ENCODE data around the gene ZAP70. TPM values are rescaled to one million over a fixed set of nuclear protein-coding genes. Genes with fewer than 3 reads are reported as not detected.

ZAP70 gene
- total RNA-seq, 2 experiments from 2014 or later = 218 TPM

DNA sequence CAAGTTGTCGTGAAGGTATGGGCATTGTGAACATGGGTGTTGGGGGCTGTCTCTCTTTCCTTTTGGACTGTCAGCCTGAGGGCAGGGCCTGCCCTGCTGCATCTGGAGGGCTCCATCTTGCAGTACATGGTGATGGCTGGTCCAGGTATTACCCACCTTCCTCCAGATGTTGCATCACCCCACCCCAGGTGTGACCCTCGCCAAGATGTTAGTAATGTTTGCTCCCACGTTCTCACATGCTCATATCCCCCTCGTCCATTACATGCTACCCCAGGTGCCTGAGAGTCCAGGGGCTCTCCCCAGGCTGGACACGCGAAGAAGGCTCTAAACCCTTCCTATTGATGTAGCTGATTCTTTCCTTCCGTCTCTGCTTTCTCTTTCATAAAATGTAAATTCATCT lies 13.9 kb downstream of the ZAP70 start:
- H3K36me3 Mint-ChIP-seq (ENCODE audit: low read depth) = peaks cover 92% of the 10 kb centered on the region
- H3K4me3 Mint-ChIP-seq = no peak overlapping the region
- POLR2A ChIA-PET = interaction anchor here (1.1 to 6.8 kb wide), 5 partner anchors 9 to 40 kb away, joined by 4 to 61 read pairs (median 34); partner anchors contain the start of gene ZAP70
- CTCF ChIA-PET = interaction anchor here (0.9 to 14.1 kb wide), 6 partner anchors 9 to 30 kb away, joined by 3 to 167 read pairs (median 8); partner anchors contain the start of gene ZAP70
- no peaks in the 10 kb centered on the region for H3K27me3 Mint-ChIP-seq
- intact Hi-C loops (cut with micrococcal nuclease) = no loop called here
- TF ChIP-seq, protein P1, sequence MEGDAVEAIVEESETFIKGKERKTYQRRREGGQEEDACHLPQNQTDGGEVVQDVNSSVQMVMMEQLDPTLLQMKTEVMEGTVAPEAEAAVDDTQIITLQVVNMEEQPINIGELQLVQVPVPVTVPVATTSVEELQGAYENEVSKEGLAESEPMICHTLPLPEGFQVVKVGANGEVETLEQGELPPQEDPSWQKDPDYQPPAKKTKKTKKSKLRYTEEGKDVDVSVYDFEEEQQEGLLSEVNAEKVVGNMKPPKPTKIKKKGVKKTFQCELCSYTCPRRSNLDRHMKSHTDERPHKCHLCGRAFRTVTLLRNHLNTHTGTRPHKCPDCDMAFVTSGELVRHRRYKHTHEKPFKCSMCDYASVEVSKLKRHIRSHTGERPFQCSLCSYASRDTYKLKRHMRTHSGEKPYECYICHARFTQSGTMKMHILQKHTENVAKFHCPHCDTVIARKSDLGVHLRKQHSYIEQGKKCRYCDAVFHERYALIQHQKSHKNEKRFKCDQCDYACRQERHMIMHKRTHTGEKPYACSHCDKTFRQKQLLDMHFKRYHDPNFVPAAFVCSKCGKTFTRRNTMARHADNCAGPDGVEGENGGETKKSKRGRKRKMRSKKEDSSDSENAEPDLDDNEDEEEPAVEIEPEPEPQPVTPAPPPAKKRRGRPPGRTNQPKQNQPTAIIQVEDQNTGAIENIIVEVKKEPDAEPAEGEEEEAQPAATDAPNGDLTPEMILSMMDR (IDR thresholded peaks at IDR 0.05) = no peak
- DNase-seq = no peak
- H3K27ac Mint-ChIP-seq = peak overlapping the region; percentile 86
- peaks cover 14% of the 10 kb centered on the region for H3K9me3 Mint-ChIP-seq
- peaks cover 75% of the 10 kb centered on the region for H3K4me1 Mint-ChIP-seq (ENCODE audit: low read depth)
- ATAC-seq = no peak

- DNase-seq (peak; percentile 63), ATAC-seq (peak; percentile 78)
- H3K4me1 Mint-ChIP-seq (ENCODE audit: low read depth) = peaks cover 68% of the 10 kb centered on the region
- peaks cover 89% of the 10 kb centered on the region for H3K36me3 Mint-ChIP-seq (ENCODE audit: low read depth)
- no peak overlapping the region for H3K4me3 Mint-ChIP-seq
- peak overlapping the region; percentile 86 for H3K27ac Mint-ChIP-seq
- TF ChIP-seq, protein P1 (IDR thresholded peaks at IDR 0.05) = no peak
- POLR2A ChIA-PET = interaction anchor here (0.8 to 6.8 kb wide), 6 partner anchors 8 to 39 kb away, joined by 4 to 61 read pairs (median 26); partner anchors contain the start of gene ZAP70
- H3K9me3 Mint-ChIP-seq = peaks cover 14% of the 10 kb centered on the region
- CTCF ChIA-PET = interaction anchor here (0.9 to 14.1 kb wide), 8 partner anchors 10 to 138 kb away, joined by 3 to 167 read pairs (median 6); partner anchors contain the start of gene ZAP70
- H3K27me3 Mint-ChIP-seq = no peaks in the 10 kb centered on the region
- intact Hi-C loops (cut with micrococcal nuclease) = no loop called here
Measured at GRCh38 chr2:97728091-97728731, 14.8 kb downstream of the ZAP70 start.

- Mint-ChIP-seq H3K4me3 (no peak overlapping the region), H3K36me3 (ENCODE audit: low read depth) (peaks cover 84% of the 10 kb centered on the region), H3K9me3 (peaks cover 14% of the 10 kb centered on the region), H3K27me3 (no peaks in the 10 kb centered on the region), H3K27ac (peak overlapping the region; percentile 34), H3K4me1 (ENCODE audit: low read depth) (peaks cover 51% of the 10 kb centered on the region)
- DNase-seq = no peak
- ChIA-PET CTCF (interaction anchor here (1.2 to 14.1 kb wide), 5 partner anchors 14 to 32 kb away, joined by 3 to 167 read pairs (median 6); partner anchors contain the start of gene ZAP70), POLR2A (interaction anchor here (1.0 to 6.8 kb wide), 5 partner anchors 11 to 20 kb away, joined by 3 to 61 read pairs (median 3); no protein-coding TSS in a partner anchor)
- intact Hi-C loops (cut with micrococcal nuclease) = no loop called here
- TF ChIP-seq, protein P1 (IDR thresholded peaks at IDR 0.05) = no peak
- ATAC-seq = no peak
Measured at GRCh38 chr2:97730245-97730644, 16.9 kb downstream of the ZAP70 start.

DNA sequence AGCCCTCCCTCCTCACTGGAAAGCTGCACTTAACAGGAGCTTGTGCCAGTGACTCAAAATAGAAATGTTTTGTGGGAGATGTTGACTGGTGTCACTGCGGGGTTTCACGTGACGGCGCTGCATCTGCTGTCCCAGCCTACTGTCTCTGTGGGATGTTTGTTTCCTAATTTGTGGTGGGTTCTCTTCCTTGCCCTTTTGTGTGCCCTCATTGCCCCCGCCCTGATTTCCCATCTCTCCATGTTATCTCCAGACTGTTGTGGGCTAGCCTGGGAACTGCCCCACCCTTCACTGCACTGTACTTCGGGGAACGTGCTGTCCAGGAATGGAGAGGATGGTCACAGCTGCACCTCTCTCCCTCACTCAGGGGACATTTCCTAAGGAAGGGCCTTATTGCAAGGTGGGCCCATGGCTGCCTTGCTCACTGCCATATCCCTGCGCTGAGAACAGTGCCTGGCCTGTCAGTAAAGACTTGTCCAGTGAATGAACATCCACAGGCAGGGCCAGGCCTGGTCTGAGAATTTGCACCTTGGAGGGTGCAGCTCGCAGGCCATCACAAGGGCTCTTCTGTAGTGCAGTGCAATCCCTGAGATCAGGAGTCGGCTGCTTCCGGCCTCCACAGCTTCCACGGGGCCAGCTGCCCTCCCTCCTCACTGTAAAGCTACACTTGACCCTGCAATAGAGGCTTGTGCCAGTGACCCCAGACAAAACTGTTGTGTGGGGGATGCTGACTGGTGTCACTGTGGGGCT lies 18.1 kb downstream of the ZAP70 start:
- intact Hi-C loops (cut with micrococcal nuclease) = no loop called here
- Mint-ChIP-seq H3K27ac (peak overlapping the region; percentile 78), H3K4me3 (no peak overlapping the region), H3K27me3 (no peaks in the 10 kb centered on the region), H3K4me1 (ENCODE audit: low read depth) (peaks cover 39% of the 10 kb centered on the region), H3K36me3 (ENCODE audit: low read depth) (peaks cover 76% of the 10 kb centered on the region), H3K9me3 (peaks cover 14% of the 10 kb centered on the region)
- TF ChIP-seq, protein P1 (IDR thresholded peaks at IDR 0.05) = no peak
- ChIA-PET POLR2A (interaction anchor here (0.7 to 6.8 kb wide), 3 partner anchors 9 to 18 kb away, joined by 3 to 61 read pairs (median 34); partner anchors contain the start of gene ZAP70), CTCF (interaction anchor here (1.6 to 14.1 kb wide), 3 partner anchors 13 to 34 kb away, joined by 5 to 167 read pairs (median 6); no protein-coding TSS in a partner anchor)
- ATAC-seq = no peak
- DNase-seq = no peak

All from activated CD8-positive, alpha-beta T cell treated with anti-CD3 and anti-CD28 coated beads for 36 hours (primary cell).